HK-2 (cell line): Measurements from ENCODE around the gene HIGD1B.
A peak's percentile ranks its signal among the peaks of the same experiment; 100 is the strongest.

Experiments used
- DNase-seq: peaks from one replicate; pipeline ENCODE4 v3.0.0-alpha.2; 2018; ENCODE audit not compliant: unreplicated experiment

The HIGD1B gene

DNA sequence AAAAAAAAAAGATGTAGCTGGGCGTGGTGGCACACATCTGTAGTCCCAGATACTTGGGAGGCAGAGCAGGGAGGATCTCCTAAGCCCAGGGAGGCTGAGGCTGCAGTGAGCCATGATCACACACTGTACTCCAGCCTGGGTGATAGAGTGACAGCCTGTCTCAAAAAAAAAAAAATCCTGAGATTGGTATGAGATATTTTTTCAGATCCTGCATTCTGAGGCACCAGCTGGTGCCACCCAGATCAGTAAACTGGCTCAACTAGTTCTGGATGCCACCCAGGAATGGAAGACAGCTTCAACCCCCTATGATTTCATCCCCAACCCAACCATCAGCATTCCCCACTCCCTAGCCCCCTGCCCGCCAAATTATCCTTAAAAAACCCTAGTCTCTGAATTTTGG, 10.5 kb upstream of the HIGD1B start:
- DNase-seq = no peak

DNA sequence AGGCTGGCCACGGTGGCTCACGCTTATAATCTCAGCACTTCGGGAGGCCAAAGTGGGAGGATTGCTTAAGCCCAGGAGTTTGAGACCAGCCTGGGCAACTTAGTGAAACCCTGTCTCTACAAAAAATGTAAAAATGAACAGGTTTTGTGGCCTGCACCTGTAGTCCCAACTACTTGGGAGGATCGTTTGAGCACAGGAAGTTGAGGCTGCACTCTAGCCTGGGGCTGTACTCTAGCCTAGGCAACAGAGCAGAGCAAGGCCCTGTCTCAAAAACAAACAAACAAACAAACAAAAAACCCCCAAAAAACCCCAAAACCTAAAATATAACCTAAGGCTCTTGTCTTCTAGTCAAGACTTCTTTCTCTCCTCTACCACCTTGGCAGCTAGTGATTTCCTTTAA, 7.4 kb upstream of the HIGD1B start:
- no peak for DNase-seq

DNA sequence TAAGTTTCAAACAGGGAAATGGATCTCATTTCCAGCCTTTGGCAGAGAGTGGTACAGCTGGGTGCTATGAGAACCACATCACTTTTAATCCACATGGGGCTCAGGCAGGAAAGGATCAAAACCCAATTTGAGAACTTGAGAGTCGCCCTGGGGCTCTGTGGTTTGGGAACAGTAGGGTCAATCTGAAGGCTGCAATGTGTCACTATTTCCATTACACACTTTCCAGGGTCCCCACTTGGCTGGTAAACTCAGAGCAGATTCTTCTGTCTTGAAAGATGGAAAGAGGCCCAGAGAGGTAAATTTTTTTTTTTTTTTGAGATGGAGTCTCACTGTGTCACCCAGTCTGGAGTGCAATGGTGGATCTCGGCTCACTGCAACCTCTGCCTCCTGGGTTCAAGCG, 6.7 kb upstream of the HIGD1B start:
- no peak for DNase-seq

DNA sequence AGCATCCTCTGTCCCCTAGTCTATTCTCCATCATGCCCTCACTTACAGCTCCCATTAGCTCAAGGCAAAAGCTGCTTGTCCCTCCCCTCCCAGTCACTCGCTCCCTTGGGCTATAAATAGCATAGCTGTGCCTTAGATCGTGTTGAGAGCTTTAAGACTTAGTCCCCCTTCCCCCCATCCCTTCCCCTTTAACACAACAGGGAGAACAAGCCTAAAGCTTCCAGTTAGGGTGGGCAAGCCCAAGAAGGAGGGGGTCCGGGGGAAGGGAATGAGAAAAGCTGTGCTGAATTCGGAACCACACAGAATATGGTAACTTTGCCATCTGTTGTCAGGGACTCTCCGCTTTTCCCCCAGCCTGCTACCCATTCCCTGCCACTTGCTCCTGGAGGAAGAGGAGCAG, 4.9 kb upstream of the HIGD1B start:
- no peak for DNase-seq

DNA sequence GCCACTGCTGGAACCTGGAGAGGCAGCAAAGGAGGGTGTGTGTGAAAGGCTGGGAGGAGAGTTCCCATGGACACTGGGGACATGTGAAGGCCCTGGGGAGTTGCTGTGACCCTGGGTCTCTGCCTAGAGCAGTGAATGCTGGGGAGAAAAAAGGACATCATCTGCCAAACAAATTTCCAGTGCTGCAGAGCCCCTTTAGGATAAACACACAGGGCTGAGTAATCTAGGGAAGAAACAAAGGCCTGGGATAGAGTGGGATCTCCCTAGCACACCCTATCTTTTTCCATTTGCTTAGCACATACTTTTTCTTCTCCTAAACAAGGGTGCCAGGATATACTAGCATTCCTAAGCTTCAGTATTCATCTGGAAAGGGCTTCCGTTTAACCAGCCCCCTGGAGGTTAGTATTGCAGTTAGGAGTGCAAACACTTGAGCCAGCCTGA, 3.3 kb upstream of the HIGD1B start:
- no peak for DNase-seq

DNA sequence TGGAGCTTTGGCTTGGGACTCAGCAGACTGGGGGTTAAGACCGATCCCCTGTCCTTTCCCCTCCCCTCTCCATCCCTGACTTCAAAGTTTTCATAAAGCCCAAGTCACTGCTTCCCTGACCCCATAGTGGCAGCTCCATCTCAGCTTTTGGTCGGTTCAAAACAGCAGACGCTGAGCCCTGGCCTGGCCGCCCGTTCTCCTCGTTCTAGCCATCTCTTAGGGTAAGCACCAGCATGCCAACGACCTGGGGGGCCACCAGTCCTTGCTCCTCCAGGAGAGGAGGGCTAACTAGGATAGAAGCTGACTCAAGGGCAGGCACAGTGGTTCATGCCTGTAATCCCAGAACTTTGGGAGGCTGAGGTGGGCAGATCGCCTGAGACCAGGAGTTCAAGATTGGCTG, 1.5 kb upstream of the HIGD1B start:
- no peak for DNase-seq

DNA sequence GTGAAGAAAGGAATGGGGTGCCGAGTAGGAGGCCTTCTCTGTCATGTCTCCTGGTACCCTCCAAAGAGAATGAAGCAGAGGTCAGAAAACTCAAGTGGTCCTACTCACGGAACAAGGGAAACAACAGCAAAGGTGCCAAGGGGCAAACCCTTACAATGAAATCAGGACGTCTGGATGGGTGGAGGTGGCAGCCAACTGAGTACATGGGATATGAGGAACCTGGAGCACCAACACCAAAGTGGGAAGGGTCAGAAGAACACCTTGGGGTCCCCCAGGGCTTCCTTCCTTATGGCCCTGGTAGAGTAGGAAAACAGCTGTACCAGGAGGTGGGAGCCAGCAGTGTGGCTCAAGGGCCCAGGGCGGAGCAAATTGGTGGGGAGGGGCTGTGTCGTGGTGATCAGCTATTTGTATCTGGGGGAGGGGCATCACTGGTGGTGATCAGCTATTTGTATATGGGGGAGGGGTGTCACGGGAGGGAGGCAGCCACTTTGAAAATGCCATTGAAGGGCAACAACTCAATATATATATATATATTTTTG, 643 bp downstream of the HIGD1B start:
- no peak for DNase-seq

DNA sequence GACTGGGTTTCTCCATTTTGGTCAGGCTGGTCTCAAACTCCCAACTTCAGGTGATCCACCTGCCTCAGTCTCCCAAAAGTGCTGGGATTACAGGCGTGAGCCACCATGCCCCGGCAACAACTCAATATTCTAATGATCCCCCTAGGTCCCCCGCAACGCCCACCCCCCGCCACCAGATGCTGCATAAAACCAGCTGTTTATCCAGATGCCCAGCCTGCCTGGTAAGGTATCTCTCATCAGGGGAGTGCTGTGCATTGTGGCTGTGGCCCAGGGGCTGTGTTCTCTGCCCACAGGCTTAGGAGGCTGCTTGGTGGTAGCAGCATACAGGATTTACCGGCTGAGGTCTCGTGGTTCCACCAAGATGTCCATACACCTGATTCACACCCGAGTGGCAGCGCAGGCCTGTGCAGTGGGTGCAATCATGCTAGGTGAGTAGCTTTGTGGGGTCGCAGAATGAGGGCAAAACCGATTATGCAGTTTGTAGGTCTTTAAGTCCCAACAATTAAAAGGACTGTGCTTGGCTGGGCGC, 1.3 kb downstream of the HIGD1B start:
- DNase-seq = no peak

DNA sequence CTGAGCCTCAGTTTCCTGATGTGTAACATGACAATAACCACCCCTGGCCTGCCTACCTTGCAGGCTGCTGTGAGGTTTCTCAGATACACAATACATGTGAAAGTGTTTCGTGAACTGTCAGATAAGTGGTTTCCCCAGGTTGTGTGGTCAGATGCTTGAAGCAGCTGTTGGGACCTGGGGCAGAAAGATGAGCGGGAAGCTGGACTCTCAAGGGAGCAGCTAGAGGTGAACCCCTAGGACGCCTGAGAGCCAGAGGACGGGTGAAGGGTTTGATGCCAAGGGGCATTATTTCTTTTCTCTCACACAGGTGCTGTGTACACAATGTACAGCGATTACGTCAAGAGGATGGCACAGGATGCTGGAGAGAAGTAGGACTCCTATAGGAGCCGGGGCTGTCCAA, 2.3 kb downstream of the HIGD1B start:
- no peak for DNase-seq

DNA sequence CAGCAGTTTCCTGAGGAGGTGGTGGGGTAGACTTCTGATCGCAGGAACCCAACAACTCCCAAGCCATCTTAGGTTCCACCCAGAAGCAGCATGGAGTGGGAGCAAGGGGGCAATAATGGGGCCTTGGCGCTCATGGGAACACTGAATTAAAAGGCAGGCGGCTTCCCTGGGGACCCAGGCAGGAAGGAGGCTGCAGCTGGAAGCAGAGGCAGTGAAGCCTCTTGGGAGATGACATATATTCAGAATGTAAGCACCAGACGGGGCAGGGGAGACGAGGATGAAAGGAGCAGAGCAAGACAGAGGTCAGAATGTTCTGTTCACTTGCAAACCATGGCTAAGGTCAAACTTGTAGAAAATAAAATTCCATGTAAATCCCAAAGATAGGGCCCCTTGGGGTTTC, 2.9 kb downstream of the HIGD1B start:
- DNase-seq = no peak

DNA sequence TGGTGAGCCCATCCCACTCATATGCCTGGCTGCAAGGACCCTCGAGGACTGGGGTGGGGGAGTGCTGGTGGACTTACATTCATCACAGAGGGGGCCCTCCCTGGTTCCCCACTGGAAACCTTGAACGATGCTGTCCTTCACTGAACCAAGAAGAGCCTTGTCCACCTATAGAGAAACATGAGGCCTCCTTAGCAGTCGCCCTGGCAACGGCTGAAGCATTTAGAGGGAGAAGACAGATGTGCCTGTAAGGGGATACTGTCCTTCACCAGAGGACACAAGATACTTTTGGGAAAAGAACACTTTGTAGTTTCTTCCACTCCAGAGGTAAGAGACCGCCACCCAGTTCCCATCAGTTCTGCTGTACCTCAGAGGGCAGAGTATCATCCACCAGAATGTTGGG, 6.5 kb downstream of the HIGD1B start:
- DNase-seq = no peak

DNA sequence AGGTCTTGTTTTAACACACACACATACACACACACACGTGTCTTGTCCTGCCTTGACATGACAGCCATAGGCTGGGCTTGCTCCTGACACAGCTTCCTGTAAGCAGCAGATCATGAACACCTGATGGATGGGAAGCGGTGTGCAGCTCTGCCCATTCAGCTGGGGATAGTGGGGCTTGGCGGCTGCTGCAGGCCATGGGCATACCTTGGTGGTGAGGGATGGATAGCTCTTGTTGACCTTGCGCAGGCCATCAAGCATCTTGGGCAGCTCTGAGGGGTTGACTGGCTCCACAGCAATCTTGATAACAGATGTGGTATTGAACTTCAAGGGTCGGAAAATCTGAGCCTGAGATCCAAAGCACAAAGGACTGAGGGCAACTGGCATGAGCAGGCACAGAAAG, 12.0 kb downstream of the HIGD1B start:
- no peak for DNase-seq

DNA sequence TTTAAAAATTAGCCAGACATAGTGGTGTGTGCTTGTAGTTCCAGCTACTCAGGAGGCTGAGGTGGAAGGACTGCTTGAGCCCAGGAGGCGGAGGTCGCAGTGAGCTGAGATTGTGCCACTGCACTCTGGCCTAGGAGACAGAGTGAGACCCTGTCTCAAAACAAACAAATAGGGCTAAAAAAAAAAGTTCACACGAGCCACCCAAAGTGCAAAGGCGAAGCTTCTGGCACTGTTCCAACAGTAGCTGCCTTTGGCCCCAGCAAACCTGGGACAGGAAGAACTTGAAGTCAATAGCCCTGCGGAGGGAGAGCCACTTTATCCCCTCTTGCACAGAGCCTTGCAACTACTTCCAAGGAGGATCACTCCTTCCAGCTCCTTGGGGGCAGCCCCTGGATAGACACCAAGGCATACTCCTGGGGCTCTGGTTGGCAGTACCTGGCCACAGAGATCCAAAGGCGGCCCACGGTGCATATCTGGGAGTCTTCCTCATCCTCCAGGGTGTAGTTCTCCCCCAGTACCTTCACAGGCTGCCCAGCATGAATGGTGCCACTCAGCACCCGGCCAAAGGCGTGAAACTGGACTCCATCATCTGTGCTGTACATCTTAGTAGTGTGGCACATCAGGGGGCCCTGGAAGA, 14.7 kb downstream of the HIGD1B start:
- no peak for DNase-seq

DNA sequence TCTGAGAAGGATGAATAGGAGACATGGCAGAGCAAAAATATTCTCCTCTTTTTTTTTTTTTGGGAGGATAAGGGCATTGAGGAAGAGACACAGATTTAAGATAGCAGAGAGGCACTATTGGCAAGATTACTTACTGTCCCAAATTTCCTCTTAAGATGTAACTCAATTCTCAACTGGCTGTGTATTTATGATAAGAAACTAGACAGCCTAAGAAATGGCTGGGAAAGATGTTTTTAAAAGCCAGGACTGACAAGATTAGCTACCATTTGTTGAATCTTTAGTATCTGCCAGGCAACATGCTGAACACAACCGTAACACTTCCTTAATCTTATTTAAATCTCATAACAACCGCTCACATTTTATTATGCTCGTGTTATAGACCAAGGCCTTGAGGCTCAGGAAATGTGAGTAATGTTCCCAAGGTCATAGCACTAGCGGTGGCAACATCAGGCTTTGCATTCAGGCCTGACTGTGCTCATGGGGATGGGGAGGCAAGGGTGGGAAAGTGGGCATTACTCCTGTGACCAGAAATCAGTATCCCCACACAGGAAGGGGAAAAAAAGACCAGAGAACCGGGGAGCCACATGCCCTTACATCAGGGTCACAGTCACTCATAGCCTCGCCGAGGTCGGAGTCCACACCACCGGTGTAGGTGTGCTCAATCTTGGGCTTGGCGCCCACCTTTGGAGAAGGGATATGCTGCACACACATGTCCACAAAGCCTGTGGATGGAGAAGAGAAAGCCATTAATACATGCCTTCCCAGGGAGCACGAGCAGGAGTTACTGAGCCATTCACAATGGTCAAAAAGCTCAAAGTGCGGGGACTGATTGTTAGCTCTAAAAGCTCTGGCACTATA, 15.6 kb downstream of the HIGD1B start:
- no peak for DNase-seq

DNA sequence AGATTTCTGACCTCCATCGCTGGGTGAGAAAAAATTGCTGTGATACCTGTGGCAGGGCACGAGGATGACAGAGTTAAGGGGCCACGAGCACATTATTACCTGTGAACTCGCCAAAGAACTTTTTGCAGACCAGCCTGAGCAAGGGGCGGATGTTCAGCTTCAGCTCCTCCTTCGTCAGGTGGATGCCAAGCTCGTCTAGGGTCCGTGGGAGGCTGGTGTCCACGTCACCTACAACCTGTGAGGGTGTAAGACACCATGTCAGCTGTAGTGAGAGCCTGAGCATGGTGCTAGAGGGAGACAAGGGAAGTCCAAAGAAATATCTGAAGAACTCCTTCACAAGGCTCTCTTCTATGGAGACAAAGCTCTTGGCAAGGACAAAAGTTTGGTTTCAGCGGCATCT, 17.1 kb downstream of the HIGD1B start:
- DNase-seq = no peak

DNA sequence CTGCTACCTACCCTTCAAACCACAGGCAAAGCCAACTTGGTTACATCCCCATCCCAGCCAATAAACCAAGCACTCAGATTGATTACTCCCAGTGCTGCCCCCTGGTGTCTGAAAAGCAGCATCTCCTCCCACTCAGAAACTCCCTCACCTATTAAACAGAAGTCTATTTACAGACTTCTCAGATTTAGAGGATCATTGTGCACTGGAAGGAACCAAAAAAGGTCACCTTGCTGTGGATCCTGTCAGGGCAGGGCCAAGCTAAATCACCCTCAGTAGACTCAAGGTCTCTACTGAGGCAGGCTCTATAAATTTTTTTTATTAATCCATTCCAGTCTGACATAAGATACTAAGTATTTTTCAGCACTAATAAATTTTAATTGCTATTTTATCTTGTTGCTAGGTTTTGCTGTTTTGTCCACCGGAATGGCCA, 17.6 kb downstream of the HIGD1B start:
- DNase-seq = peak; percentile 59

DNA sequence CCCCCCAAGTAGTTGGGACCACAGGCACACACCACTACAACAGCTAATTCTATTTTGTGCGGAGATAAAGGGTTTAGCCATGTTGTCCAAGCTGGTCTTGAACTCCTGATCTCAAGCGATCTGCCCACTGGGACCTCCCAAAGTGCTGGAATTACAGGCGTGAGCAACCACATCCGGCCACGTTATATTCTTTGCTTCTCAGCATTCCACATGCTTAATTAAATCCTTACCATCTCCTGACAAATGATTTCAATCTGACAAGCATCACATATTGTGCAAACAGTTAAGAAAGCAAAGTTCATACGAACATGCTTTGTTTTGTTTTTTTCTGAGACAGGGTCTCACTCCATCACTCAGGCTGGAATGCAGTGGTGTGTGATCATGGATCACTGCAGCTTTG, 18.2 kb downstream of the HIGD1B start:
- no peak for DNase-seq

DNA sequence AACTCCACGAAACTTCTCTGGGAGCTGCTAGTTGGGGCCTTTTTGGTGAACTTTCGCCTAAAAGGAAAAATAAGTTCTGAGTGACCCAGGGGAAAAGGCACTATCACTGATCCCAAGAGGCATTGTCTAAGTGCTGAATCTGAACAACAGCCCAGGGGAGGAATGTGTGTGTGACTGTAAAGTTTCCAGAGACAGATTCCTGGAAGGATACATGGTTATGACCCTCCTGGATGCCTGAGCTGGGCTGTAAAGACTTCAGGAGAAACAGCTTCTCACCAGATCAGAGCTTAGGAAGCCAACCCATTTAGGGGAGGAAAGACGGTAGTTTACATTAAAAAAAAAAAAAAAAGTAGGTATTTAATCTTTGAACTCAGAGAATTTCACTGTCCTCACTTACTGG, 20.2 kb downstream of the HIGD1B start:
- no peak for DNase-seq

DNA sequence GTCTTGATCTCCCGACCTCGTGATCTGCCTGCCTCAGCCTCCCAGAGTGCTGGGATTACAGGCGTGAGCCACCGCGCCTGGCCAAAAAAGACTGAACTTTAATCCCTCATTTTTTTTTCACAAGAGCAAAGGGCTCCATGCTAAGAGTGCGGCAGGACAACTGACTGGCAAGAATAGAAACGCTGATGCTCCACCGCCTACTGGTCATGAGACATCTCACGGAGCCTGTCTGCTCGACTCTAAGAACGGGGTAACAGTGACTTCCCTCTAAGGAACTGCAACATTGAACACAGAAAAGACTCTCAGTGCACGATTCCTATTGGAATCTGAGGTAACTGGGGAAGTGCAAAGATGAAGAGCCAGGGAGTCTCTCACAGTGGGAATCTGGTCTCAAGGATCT, 23.9 kb downstream of the HIGD1B start:
- DNase-seq = no peak

DNA sequence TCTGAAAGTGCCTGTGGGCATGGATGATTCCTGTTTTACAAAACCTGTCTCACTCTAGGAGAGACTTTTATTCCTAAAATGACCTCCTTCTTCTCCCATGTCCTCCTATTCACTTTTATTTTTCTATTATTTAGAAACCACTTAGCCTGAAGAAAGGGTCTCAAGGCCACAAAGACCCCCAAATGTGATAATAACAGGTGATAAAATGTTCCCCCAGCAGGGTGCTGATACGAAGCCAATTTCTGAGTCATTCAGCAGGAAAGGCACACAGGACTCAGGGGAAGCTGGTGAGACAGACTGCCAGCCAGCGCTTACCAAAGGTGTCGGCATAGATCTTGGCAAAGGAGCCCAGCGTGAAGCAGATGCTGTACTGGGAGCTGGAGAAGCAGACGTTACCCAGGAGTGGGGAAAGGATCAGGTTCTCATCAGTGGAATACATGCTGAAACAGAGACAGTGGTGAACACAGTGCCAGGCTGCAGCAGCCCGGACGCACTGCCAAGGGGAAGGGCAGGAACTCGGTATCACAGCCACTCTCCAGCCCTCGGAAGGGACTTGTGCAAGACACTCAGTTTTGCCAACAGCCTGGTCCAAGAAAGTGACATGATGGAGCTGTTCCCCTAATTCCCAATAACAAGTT, 24.6 kb downstream of the HIGD1B start:
- no peak for DNase-seq

DNA sequence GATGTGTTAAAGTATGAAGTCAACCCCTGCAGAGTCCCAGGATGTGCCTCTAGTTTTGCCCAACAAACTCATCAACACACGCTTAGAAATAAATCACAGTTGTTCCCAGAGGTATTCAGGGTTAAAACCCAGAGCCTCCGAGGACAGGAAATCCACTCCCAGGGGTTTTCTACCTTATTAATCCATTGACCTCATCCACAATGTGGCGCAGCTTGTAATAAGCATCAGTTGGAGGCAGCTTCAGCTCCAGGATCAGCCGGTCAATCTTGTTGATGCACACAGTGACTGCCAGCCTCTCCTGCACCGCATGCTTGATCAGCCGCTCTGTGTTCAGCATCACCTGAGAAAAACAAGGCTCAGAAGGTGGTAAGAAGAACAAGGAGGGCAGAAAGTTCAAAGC, 28.1 kb downstream of the HIGD1B start:
- DNase-seq = no peak

DNA sequence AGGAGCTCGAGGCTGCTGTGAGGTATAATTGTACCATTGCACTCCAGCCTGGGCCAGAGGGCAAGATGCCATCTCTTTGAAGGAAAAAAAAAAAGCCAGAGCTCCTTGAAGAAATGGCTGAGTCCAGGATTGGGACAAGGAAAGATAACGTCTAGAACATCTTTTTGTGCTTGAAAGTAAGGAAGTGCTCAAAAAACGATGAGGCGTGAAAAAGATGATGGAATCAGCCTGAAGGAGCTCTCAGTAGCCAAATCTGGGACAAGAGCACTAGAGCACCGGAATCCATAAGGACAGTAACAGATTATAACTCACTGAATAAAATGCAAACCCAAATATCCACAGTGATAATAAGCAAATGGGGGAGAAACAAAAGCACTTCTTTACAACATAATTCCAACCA, 29.4 kb downstream of the HIGD1B start:
- DNase-seq = no peak
